Transverse colon (tissue), 4 donors: ENCODE measurements around the gene SLC5A3. TPM values are rescaled to one million over a fixed set of nuclear protein-coding genes. Genes with fewer than 3 reads are reported as not detected.

Experiments used
- DNase-seq: peaks from one replicate; pipeline ENCODE4 v3.0.0-alpha.2; 2019
- H3K27ac ChIP-seq, 4 donors: fragments of 200-600 bp; sonication (generic); 2 replicates each; pipeline ENCODE4 v1.5.1; 2016 to 2018; ENCODE audit warnings: inconsistent platforms in 4 of 4
- H3K27me3 ChIP-seq: fragments of 200-600 bp; sonication (generic); 2 replicates; pipeline ENCODE4 v1.5.1; 2017; ENCODE audit warnings: inconsistent platforms
- H3K36me3 ChIP-seq, 4 donors: fragments of 200-600 bp; sonication (generic); 2 replicates each; pipeline ENCODE4 v1.5.1; 2017 to 2019; ENCODE audit warnings: inconsistent platforms in 4 of 4
- H3K4me1 ChIP-seq, 4 donors: fragments of 200-600 bp; sonication (generic); 2 replicates each; pipeline ENCODE4 v1.5.1; 2017 to 2020; ENCODE audit warnings: inconsistent platforms in 4 of 4
- H3K4me3 ChIP-seq, 4 donors: fragments of 200-600 bp; sonication (generic); 1 replicate in 1 of 4; 2 replicates in 3 of 4; pipeline versions ENCODE4 v1.5.1 to v1.6.1; 2017 to 2019; ENCODE audit warnings: inconsistent platforms in 4 of 4
- H3K9me3 ChIP-seq, 2 donors: fragments of 200-600 bp; sonication (generic); 2 replicates each; pipeline ENCODE4 v1.5.1; 2017 to 2019; ENCODE audit warnings: inconsistent platforms in 2 of 2
- EP300 ChIP-seq: sonication (generic); formaldehyde crosslinking; IDR thresholded peaks from one replicate; pipeline ENCODE4 v1.6.1; 2017; ENCODE audit warnings: antibody characterized with exemption, low read depth
- POLR2A ChIP-seq: fragments of 450-650 bp; IDR thresholded peaks from one replicate; pipeline ENCODE4 v1.6.1; 2016; ENCODE audit warnings: antibody characterized with exemption, mild to moderate bottlenecking, moderate library complexity
- POLR2AphosphoS5 ChIP-seq, 3 donors: sonication (generic); formaldehyde crosslinking; IDR thresholded peaks; one replicate each; pipeline ENCODE4 v1.6.1; 2016; ENCODE audit warnings: antibody characterized with exemption in 3 of 3
- WGBS, 2 donors: methylation state at CpG; one replicate each; pipeline ENCODE4 v1.1.5; 2018; ENCODE audit warnings: low coverage in 1 of 2; 5-methylcytosine and 5-hydroxymethylcytosine counted together
- in situ Hi-C, 4 donors: fragments of 200-750 bp; cut with MboI; loops; one replicate each; pipeline versions ENCODE4 v1.15.0 to v1.15.1; 2017; ENCODE audit warnings: low sequenced_read_pairs in 3 of 4, low pct_ligation_motif_present in 1 of 4, low pct_unique_long_range_greater_than_20kb in 1 of 4
- intact Hi-C: fragments of 100-400 bp; cut with DNase I; formaldehyde crosslinking; loops from one replicate; pipeline ENCODE4 v1.15.1; 2023; ENCODE audit warnings: low total_unique reads
- total RNA-seq, 4 donors: library from RNA; depleted of rRNA; stranded (reverse); fragments of >200 nt; gene quantifications; one replicate each; pipeline ENCODE4 v1.1.0, GENCODE V29; 2016
- TF ChIP-seq, protein P1 (sequence below), 5 experiments: fragments of 200-600 bp in 3 of 5; fragments of 450-650 bp in 2 of 5; sonication (generic) in 3 of 5; IDR thresholded peaks; 1 replicate in 2 of 5; 2 replicates in 3 of 5; pipeline ENCODE4 v1.5.1; 2016 to 2017; ENCODE audit warnings: antibody characterized with exemption in 5 of 5, inconsistent platforms in 3 of 5, mild to moderate bottlenecking in 2 of 5, moderate library complexity in 1 of 5

The SLC5A3 gene
- total RNA-seq, 4 donors from 2014 or later = 12.0 to 32.6 (median 23.9) TPM

- Histone ChIP-seq H3K4me3 (no peak overlapping the region), H3K9me3 (no peaks in the 10 kb centered on the region), H3K36me3 (no peaks in the 10 kb centered on the region), H3K27me3 (no peaks in the 10 kb centered on the region), H3K4me1 (no peaks in the 10 kb centered on the region), H3K27ac (no peak overlapping the region)
- in situ Hi-C loops = no loop called here
- DNase-seq = no peak
- intact Hi-C loops = no loop called here
- 89 to 92% methylated on average over 2 to 11 of the region's 11 CpGs for WGBS, 2 donors
- TF ChIP-seq EP300 (no peak), POLR2A (no peak), POLR2AphosphoS5 (IDR thresholded peaks at IDR 0.05) (no peak)
- TF ChIP-seq, protein P1, sequence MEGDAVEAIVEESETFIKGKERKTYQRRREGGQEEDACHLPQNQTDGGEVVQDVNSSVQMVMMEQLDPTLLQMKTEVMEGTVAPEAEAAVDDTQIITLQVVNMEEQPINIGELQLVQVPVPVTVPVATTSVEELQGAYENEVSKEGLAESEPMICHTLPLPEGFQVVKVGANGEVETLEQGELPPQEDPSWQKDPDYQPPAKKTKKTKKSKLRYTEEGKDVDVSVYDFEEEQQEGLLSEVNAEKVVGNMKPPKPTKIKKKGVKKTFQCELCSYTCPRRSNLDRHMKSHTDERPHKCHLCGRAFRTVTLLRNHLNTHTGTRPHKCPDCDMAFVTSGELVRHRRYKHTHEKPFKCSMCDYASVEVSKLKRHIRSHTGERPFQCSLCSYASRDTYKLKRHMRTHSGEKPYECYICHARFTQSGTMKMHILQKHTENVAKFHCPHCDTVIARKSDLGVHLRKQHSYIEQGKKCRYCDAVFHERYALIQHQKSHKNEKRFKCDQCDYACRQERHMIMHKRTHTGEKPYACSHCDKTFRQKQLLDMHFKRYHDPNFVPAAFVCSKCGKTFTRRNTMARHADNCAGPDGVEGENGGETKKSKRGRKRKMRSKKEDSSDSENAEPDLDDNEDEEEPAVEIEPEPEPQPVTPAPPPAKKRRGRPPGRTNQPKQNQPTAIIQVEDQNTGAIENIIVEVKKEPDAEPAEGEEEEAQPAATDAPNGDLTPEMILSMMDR (IDR thresholded peaks at IDR 0.05) = no peak
These were observed 36.2 kb upstream of the SLC5A3 start for GRCh38 chr21:34037009-34037795.

GRCh38 chr21:34039678-34040382, 33.5 kb upstream of the SLC5A3 start:
- H3K36me3 ChIP-seq = no peaks in the 10 kb centered on the region
- TF ChIP-seq POLR2A (no peak), EP300 (no peak)
- in situ Hi-C loops = no loop called here
- no peaks in the 10 kb centered on the region for H3K9me3 ChIP-seq
- intact Hi-C loops = no loop called here
- no peaks in the 10 kb centered on the region for H3K4me1 ChIP-seq
- no peak overlapping the region for H3K27ac ChIP-seq
- no peak overlapping the region for H3K4me3 ChIP-seq
- no peaks in the 10 kb centered on the region for H3K27me3 ChIP-seq
- no peak for DNase-seq
- WGBS, 2 donors = 60 to 73% methylated on average over 6 to 10 of the region's 10 CpGs

- TF ChIP-seq, protein P1 (IDR thresholded peaks at IDR 0.05) = no peak
- no peak for TF ChIP-seq POLR2A
- intact Hi-C loops (no loop called here), in situ Hi-C loops (no loop called here)
- Histone ChIP-seq H3K27ac (no peak overlapping the region), H3K9me3 (no peaks in the 10 kb centered on the region), H3K4me1 (no peaks in the 10 kb centered on the region), H3K36me3 (no peaks in the 10 kb centered on the region), H3K4me3 (no peak overlapping the region), H3K27me3 (no peaks in the 10 kb centered on the region)
- 91 to 93% methylated on average over 1 of the region's 1 CpG for WGBS, 2 donors
- no peak for DNase-seq
These were observed 30.6 kb upstream of the SLC5A3 start for GRCh38 chr21:34042735-34043134.

DNA sequence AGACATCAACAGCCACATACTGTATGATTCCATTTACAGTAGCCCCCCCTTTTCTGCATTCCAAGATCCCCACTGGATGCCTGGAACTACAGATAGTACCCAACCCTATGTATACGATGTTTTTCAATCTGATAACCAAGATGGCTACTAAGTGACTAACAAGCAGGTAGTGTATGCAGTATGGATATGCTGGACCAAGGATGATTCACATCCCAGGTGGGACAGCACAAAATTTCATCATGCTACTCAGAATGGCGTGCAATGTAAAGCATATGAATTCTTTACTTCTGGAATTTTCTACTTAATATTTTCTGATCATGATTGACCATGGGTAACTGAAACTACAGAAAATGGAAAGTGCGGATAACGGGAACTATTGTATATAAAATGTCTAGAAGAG, 30.0 kb upstream of the SLC5A3 start:
- Histone ChIP-seq H3K27ac (no peak overlapping the region), H3K9me3 (no peaks in the 10 kb centered on the region), H3K27me3 (no peaks in the 10 kb centered on the region), H3K4me1 (no peaks in the 10 kb centered on the region), H3K36me3 (no peaks in the 10 kb centered on the region), H3K4me3 (no peak overlapping the region)
- TF ChIP-seq, protein P1 (IDR thresholded peaks at IDR 0.05) = no peak
- TF ChIP-seq POLR2A (no peak), POLR2AphosphoS5 (IDR thresholded peaks at IDR 0.05) (no peak), EP300 (no peak)
- 86 to 98% methylated on average over 4 of the region's 4 CpGs for WGBS, 2 donors
- DNase-seq = no peak
- intact Hi-C loops (no loop called here), in situ Hi-C loops (no loop called here)
